Osteoblast (primary cell): ENCODE measurements around the gene CAPG. TPM values are rescaled to one million over a fixed set of nuclear protein-coding genes. Genes with fewer than 3 reads are reported as not detected.

Source experiments
- DNase-seq: peaks from one replicate; pipeline ENCODE4 v3.0.0; 2011; ENCODE audit warnings: low spot score, mixed read lengths; ENCODE audit not compliant: insufficient read length; ENCODE audit errors: missing footprints
- H2AFZ ChIP-seq: 2 replicates; pipeline ENCODE4 v1.6.0; 2011; ENCODE audit warnings: mild to moderate bottlenecking, low read length
- H3K27ac ChIP-seq: 2 replicates; pipeline ENCODE4 v1.5.1; 2011; ENCODE audit warnings: mild to moderate bottlenecking, low read depth, low read length, moderate library complexity
- H3K27me3 ChIP-seq: 2 replicates; pipeline ENCODE4 v1.6.0; 2012; ENCODE audit warnings: mild to moderate bottlenecking, control low read depth, inconsistent platforms, low read length, moderate library complexity; ENCODE audit not compliant: insufficient read depth
- H3K36me3 ChIP-seq: 2 replicates; pipeline ENCODE4 v1.5.1; 2011; ENCODE audit warnings: mild to moderate bottlenecking, low read length, control low read depth, moderate library complexity; ENCODE audit not compliant: insufficient read depth
- H3K4me1 ChIP-seq: 2 replicates; pipeline ENCODE4 v1.5.1; 2011; ENCODE audit warnings: mild to moderate bottlenecking, low read length, control low read depth, moderate library complexity; ENCODE audit not compliant: insufficient read depth
- H3K4me2 ChIP-seq: 2 replicates; pipeline ENCODE4 v1.6.0; 2011; ENCODE audit warnings: mild to moderate bottlenecking, low read length; ENCODE audit not compliant: insufficient read depth
- H3K4me3 ChIP-seq: fragments of 200-600 bp; sonication (generic); 3 replicates; pipeline ENCODE4 v1.5.1; 2012; ENCODE audit warnings: mild to moderate bottlenecking, low read length, inconsistent platforms; ENCODE audit not compliant: insufficient read depth
- H3K79me2 ChIP-seq: 2 replicates; pipeline ENCODE4 v1.6.0; 2012; ENCODE audit warnings: mild to moderate bottlenecking, low read length, control low read depth, inconsistent platforms; ENCODE audit not compliant: insufficient read depth
- H3K9me3 ChIP-seq: 2 replicates; pipeline ENCODE4 v1.5.1; 2011; ENCODE audit warnings: low read depth, low read length, control low read depth
- H4K20me1 ChIP-seq: 2 replicates; pipeline ENCODE4 v1.6.0; 2012; ENCODE audit warnings: mild to moderate bottlenecking, low read length, control low read depth; ENCODE audit not compliant: insufficient read depth
- total RNA-seq: library from RNA; depleted of rRNA; stranded (reverse); fragments of >200 nt; gene quantifications from 2 replicates; pipeline ENCODE4 v1.2.3, GENCODE V29; 2012
- TF ChIP-seq, protein P1 (sequence below): IDR thresholded peaks from 2 replicates; pipeline ENCODE4 v1.5.1; 2011; ENCODE audit warnings: mild to moderate bottlenecking, low read depth, low read length, moderate library complexity; ENCODE audit errors: extremely low read depth

CAPG gene
- total RNA-seq, 1 donor, result 140 TPM

DNA sequence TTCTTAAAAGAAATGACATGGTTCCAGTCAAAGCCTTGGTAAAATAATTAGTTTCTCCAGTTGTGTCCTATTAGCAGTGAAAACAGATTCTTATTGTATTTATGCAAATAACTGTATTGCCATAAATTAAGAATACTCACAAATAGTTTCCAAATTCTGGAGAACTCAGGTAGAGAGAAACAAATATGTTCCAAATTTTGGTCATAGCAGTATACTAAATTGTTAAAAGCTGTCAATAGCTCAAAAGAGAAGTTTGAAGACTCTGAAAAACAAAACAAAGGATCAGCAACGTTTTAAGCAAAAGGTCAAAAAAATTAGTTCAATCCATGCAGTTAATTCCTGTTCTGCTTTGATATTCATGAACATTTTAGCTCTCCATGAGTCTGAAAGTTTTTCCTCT lies 30.1 kb downstream of the CAPG start:
- H3K9me3 ChIP-seq, result no peaks in the 10 kb centered on the region
- TF ChIP-seq, protein P1, sequence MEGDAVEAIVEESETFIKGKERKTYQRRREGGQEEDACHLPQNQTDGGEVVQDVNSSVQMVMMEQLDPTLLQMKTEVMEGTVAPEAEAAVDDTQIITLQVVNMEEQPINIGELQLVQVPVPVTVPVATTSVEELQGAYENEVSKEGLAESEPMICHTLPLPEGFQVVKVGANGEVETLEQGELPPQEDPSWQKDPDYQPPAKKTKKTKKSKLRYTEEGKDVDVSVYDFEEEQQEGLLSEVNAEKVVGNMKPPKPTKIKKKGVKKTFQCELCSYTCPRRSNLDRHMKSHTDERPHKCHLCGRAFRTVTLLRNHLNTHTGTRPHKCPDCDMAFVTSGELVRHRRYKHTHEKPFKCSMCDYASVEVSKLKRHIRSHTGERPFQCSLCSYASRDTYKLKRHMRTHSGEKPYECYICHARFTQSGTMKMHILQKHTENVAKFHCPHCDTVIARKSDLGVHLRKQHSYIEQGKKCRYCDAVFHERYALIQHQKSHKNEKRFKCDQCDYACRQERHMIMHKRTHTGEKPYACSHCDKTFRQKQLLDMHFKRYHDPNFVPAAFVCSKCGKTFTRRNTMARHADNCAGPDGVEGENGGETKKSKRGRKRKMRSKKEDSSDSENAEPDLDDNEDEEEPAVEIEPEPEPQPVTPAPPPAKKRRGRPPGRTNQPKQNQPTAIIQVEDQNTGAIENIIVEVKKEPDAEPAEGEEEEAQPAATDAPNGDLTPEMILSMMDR, result no peak
- H3K4me2 ChIP-seq, result no peak overlapping the region
- no peak overlapping the region for H2AFZ ChIP-seq
- no peak overlapping the region for H3K4me3 ChIP-seq
- no peaks in the 10 kb centered on the region for H4K20me1 ChIP-seq
- H3K36me3 ChIP-seq, result peaks cover 52% of the 10 kb centered on the region
- no peaks in the 10 kb centered on the region for H3K27me3 ChIP-seq
- no peaks in the 10 kb centered on the region for H3K79me2 ChIP-seq
- H3K27ac ChIP-seq, result no peak overlapping the region
- H3K4me1 ChIP-seq, result peaks cover 7% of the 10 kb centered on the region
- no peak for DNase-seq

DNA sequence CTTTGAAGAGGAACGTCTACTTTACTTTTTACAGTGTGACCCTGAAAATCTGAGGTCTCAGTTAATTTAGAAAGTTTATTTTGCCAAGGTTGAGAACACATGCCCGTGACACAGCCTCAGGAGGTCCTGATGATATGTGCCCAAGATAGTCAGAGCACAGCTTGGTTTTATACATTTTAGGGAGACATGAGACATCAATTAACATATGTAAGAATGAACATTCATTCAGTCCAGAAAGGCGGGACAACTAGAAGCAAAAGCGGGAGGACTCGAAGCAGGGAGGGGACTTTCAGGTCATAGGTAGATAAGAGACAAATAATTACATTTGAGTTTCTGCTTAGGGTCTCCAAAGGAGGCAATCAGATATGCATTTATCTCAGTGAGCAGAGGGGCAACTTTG lies 31.9 kb downstream of the CAPG start:
- TF ChIP-seq, protein P1, result no peak
- no peaks in the 10 kb centered on the region for H3K79me2 ChIP-seq
- H3K27ac ChIP-seq, result no peak overlapping the region
- H2AFZ ChIP-seq, result no peak overlapping the region
- peaks cover 39% of the 10 kb centered on the region for H3K36me3 ChIP-seq
- H3K4me2 ChIP-seq, result no peak overlapping the region
- no peaks in the 10 kb centered on the region for H3K9me3 ChIP-seq
- H3K4me3 ChIP-seq, result no peak overlapping the region
- no peaks in the 10 kb centered on the region for H4K20me1 ChIP-seq
- H3K27me3 ChIP-seq, result no peaks in the 10 kb centered on the region
- peaks cover 4% of the 10 kb centered on the region for H3K4me1 ChIP-seq
- DNase-seq, result no peak

DNA sequence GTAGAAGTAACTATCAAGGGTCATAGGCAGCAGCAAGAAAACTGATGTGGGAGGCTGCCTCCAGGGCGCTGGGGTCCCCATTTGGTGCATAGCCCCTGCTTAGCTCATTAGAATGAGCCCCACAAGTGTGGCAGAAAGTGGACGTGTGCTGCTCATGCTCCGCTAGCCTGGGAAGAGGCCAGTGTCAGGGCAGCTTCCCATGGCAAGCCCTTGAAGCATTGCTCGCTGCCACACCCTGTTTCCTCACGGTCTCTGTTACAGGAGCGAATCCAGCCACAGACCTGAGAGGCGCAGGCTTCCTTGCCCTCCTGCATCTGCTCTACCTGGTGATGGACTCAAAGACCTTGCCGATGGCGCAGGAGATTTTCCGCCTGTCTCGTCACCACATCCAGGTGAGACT lies 33.1 kb downstream of the CAPG start:
- no peak overlapping the region for H3K4me3 ChIP-seq
- H3K4me1 ChIP-seq, result no peaks in the 10 kb centered on the region
- no peak for DNase-seq
- TF ChIP-seq, protein P1, result no peak
- no peak overlapping the region for H3K27ac ChIP-seq
- no peaks in the 10 kb centered on the region for H3K9me3 ChIP-seq
- H3K27me3 ChIP-seq, result no peaks in the 10 kb centered on the region
- no peaks in the 10 kb centered on the region for H3K79me2 ChIP-seq
- H2AFZ ChIP-seq, result no peak overlapping the region
- H4K20me1 ChIP-seq, result no peaks in the 10 kb centered on the region
- H3K4me2 ChIP-seq, result no peak overlapping the region
- peaks cover 41% of the 10 kb centered on the region for H3K36me3 ChIP-seq

DNA sequence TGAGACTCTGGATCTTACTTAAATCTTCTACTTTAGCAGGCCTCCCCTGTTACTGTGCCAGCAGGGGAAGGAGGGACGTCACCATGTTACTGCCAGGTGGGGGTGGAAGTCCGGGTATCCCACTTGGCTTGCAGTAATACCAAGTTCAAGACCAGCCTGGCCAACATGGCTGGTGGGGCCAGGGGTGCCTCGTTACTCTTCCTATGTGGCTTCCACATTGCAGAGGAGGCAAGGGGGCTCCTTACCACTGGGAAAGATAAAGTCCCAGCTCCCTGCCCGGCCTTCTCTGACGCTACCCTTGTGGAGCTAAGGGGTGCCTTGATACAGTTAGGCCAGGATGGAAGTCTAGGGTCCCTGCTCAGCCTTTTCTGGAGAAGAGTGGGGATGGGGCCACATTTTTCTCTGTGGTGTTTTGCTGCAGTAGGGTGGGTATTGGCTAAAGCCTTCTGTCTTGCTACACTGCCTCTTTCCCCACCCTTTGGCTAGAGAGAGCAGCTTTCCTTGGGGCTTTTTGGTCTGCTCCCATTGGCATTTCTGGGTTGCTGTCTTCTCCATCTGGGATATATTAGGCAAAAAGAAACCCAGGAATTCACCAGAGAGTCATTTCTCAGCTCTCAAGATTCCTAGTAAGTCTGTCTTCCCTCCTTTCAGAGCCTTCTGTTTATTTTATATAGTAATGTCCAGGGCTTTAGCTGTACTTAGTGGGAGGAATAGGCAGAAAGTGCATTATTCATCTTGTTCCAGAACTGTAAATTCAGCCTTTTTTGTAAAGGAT lies 33.7 kb downstream of the CAPG start:
- Histone ChIP-seq H3K36me3 (peaks cover 42% of the 10 kb centered on the region), H2AFZ (no peak overlapping the region), H3K27me3 (no peaks in the 10 kb centered on the region), H3K9me3 (no peaks in the 10 kb centered on the region), H4K20me1 (no peaks in the 10 kb centered on the region), H3K4me1 (no peaks in the 10 kb centered on the region), H3K4me2 (no peak overlapping the region), H3K27ac (no peak overlapping the region), H3K4me3 (no peak overlapping the region), H3K79me2 (no peaks in the 10 kb centered on the region)
- DNase-seq, result no peak
- TF ChIP-seq, protein P1, result no peak
